ENCODE measurements around the gene MEF2C.
"Not testable (repeated sequence)": the region's sequence is repeated elsewhere in the genome, so short reads cannot be mapped to it uniquely, and the experiment has no call there.

The MEF2C gene

DNA sequence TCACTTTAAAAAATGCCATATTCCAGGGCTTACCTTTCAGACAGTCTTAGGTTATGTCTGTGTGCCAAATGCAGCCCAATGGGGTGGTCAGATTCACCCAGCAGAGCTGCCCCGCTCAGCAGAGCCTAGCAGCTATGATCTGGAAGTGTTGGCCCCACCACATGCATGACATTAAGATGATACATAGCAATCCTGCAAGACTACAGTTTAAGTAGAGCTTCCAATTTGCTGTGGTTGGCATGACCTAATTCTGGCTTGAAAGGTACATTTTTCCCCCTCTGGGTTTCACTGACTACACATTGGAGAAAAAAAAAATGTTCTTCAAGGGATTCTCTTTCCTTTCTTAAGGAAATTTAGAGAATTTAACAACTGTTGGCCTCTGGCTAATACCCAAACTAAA lies 22.5 kb downstream of the MEF2C start:
- DNase-seq: no peak

DNA sequence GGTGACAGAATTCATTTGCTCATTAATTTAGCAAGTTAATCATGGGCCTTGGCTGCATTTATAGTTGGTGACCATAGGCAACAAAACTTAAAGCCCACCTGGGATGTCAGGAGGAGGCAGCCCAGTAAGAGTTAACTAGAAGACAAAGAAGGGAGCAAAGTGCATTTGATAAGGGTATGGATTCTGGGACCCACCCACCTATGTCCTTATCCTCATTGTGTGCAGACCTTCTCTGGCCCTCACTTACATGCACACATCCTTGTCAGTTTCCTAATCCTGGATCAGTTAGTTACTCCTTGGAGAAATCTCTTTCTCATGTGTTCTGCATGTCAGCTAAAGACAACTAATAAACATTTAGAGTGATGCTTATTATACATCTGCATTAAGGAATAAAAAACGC lies 24.6 kb downstream of the MEF2C start:
- DNase-seq: no peak

GRCh38 chr5:88856381-88856780 lies 26.6 kb downstream of the MEF2C start:
- DNase-seq: not testable (repeated sequence)

DNA sequence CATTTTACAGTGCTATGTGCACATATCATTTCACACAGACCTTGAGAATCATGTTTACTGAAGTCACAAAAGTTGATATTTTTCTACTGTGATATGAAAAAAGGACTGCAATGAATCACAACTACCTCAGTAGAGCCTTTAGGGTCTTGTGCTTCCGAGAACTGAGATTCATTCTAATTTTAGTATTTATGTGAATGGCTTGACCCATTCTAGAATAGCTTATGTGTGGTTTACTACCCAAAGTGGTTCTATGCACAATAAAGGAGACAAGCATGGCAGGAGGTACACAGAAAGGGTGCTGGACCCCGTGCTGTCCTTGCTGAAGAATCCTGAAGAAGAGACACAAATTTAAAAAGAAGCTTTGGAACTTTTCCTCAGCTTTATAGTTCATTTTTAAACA lies 28.2 kb downstream of the MEF2C start:
- no peak for DNase-seq

DNA sequence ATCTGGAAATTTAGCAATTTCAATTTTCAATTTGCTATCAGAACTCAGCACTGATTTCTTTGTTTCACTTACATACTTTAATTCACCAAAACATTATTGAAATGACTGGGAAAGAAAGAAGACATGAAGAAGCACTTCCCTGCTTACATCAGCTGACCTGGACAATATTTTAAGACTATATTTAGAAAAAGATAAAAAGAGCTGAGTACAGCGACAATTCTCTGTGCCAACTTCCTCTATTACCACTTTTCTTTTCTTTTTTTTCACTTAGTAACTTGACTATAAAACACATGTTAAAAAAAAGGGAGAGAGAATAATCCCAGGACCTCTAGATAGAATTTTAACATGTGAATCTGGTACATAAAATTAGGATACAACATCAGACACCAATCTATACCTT lies 35.6 kb downstream of the MEF2C start:
- DNase-seq: no peak

DNA sequence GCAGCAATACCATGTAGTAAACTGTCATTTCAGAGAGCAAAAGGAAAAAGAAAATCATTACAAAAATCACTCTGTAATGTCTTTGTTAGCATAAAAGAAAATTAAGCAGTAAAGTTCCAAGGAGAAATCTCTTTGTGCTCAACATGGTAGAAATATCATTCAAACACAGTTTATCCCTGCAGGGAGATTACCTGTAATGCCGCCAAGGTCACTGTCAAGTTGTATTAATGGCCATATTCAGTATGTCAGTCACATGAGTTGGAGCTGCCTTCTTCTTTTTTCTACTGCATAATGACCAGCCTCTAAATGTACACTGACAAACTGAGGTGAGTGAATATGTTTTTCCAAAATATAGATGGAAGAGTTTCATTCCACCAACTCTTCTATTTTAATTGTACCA lies 36.5 kb downstream of the MEF2C start:
- no peak for DNase-seq

GRCh38 chr5:88845081-88845697 lies 37.8 kb downstream of the MEF2C start:
- no peak for DNase-seq

- DNase-seq: no peak
These were observed 40.2 kb downstream of the MEF2C start for GRCh38 chr5:88842784-88843183.

DNA sequence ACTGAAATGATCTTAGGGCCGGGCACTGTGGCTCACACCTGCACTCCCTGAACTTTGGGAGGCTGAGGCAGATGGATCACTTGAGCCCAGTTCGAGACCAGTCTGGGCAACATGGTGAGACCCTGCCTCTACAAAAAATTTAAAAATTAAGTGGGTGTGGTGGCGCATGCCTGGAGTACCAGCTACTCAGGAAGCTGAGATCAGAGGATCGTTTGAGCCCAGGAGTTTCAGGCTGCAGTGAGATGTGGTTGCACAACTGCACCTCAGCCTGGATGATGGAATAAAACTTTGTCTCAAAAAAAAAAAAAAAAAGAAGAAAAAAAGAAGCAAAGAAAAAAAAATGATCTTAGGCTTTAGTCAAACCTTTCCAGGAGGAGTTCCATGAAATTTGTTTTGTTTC lies 41.8 kb downstream of the MEF2C start:
- no peak for DNase-seq

DNA sequence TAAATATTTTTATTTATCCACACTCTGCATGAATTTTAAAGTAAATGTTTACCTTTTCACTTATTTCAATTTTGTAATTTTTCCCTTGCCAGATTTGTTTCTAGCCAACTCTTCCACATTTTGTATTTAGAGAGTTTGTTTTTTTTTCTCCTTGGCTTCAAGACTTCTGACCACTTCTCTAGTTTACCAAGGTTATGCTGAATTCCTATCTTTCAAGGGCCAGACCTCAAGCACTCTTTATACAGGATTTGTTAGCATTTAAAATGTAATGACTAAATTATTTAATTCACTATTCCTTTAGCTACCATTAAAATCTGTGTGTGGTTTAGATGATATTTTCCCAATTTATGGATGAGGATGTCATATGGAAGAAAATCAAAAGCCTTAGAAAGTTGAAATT lies 42.5 kb downstream of the MEF2C start:
- no peak for DNase-seq

- no peak for DNase-seq
These were observed 43.7 kb downstream of the MEF2C start for GRCh38 chr5:88839238-88839637.

GRCh38 chr5:88838500-88838899 lies 44.5 kb downstream of the MEF2C start:
- DNase-seq: no peak

DNA sequence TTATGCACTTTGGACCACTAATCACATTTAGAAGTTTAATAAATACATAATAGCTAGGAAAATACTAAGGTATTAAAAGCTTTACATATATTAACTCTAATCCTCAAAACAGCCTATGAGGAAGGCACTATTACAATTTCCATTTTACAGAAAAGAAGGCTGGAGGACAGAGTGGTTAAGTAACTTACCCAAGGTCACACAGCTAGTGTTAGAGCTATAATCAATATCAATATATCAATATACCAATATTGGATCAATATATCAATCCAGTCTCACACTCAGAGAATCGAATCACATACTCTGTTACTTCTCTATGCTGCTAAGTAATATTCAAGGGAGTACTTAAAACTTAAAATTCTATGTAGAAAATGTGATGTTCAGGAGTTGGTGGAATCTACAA lies 45.2 kb downstream of the MEF2C start:
- DNase-seq: no peak

DNA sequence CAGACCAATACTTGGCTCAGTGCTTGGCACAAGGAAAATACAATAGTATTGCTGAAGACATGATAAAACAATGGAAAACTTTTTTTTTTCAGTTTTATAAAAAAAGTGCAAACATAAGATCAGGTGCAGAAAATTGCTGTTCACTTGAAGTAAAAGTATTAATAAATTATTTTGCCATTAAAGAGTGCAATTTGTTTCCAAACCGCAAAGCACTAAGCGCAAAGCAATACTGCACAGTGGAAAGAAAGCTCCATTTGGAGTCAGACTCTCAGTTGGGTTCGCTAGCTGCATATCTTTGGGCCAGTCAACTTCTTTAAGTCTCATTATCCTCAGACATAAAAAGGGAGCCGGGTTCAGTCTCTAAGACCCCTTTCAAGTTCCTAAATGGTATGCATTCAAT lies 45.8 kb downstream of the MEF2C start:
- no peak for DNase-seq

- peak; percentile 90 for DNase-seq
These were observed 46.7 kb downstream of the MEF2C start for GRCh38 chr5:88836195-88836838.

- no peak for DNase-seq
These were observed 48.5 kb downstream of the MEF2C start for GRCh38 chr5:88834499-88834898.

GRCh38 chr5:88834131-88834462 lies 48.9 kb downstream of the MEF2C start:
- no peak for DNase-seq

- no peak for DNase-seq
These were observed 49.4 kb downstream of the MEF2C start for GRCh38 chr5:88833371-88834130.

- DNase-seq: no peak
These were observed 51.2 kb downstream of the MEF2C start for GRCh38 chr5:88831816-88832215.

DNA sequence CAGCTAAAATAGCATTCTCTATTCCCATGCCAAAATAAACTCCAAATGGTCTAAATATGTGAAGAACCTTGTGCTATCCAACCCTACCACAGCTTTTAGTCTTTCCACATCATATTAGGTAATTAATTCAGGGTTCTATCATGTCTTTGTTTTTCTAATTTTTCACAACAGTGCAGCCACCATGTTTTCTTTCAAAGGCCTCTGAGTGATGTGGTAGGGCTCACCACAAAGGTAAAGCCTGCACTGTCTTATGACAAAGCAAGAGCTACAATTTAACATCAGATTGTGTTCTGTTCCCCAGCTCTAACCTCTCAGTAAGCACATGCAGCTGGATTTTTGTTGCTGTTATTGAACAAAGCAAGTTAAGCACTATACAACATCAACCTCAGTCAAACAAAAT lies 52.4 kb downstream of the MEF2C start:
- no peak for DNase-seq

- DNase-seq: no peak
These were observed 53.2 kb downstream of the MEF2C start for GRCh38 chr5:88829775-88830174.

DNA sequence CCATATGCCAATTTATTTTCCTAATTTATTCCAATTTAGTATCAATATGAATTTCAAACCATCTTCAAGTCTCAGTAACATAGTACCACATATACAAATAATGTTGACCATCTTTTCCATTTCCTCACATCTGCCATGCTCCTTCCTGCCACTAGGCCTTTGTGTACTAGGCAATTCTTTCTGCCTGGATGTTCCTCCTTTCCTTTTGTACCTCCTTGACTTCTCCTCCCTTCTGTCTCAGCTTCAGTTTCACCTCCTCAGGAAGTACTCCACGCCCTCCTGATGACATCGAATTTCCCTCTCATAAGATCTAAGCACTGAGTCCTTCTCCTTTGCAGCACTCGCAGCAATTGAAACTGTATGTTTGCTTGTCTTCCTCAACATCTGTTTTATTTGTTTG lies 53.9 kb downstream of the MEF2C start:
- peak; percentile 57 for DNase-seq

- DNase-seq: no peak
These were observed 55.0 kb downstream of the MEF2C start for GRCh38 chr5:88827997-88828396.

Measured in hematopoietic multipotent progenitor cell treated with erythropoietin and hydrocortisone succinate and interleukin-3 and kit ligand, for 6 days (in vitro differentiated cells).